ENCODE data around the gene RCOR1.

DNA sequence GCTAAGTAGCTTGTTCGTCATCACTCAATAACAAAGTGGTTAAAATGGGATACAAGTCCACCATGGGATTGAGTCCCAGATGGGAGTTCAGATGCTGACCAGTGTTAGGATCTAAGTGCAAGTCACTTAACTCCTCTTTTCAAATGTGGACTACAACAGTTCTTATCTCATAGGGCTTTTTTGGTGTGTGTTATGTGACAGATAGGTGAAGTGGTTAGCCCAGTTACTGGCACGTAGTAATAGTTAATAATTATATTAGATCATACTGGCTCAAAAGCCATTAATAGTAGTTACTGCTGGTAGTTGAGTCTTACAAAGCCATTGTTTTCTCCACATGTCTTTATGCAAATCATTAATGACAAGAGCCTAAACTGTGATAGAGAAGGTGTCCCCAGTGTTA lies 73.2 kb downstream of the RCOR1 start:
- TF ChIP-seq, protein P1, sequence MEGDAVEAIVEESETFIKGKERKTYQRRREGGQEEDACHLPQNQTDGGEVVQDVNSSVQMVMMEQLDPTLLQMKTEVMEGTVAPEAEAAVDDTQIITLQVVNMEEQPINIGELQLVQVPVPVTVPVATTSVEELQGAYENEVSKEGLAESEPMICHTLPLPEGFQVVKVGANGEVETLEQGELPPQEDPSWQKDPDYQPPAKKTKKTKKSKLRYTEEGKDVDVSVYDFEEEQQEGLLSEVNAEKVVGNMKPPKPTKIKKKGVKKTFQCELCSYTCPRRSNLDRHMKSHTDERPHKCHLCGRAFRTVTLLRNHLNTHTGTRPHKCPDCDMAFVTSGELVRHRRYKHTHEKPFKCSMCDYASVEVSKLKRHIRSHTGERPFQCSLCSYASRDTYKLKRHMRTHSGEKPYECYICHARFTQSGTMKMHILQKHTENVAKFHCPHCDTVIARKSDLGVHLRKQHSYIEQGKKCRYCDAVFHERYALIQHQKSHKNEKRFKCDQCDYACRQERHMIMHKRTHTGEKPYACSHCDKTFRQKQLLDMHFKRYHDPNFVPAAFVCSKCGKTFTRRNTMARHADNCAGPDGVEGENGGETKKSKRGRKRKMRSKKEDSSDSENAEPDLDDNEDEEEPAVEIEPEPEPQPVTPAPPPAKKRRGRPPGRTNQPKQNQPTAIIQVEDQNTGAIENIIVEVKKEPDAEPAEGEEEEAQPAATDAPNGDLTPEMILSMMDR (IDR thresholded peaks at IDR 0.05) = no peak
- no peak for TF ChIP-seq ZFX (IDR thresholded peaks at IDR 0.05; ENCODE audit: borderline replicate concordance)
